GM12878 (cell line): ENCODE measurements around the gene VAC14. TPM values are rescaled to one million over a fixed set of nuclear protein-coding genes. Genes with fewer than 3 reads are reported as not detected.

ENCODE experiments used
- ATAC-seq: fragments of 200-7000 bp; cut with Tn5 transposase; 3 replicates; pipeline ENCODE4 v1.9.1; 2020; ENCODE audit warnings: mild to moderate bottlenecking, moderate library complexity
- BruUV-seq: library from RNA; stranded (reverse); fragments of 400-500 nt; replicated peaks from 2 replicates; lab custom pipeline; 2021; lab: Mats Ljungman, UMichigan
- CTCF ChIA-PET: fragments of 300-600 bp; sonication (Branson Sonifier 250); formaldehyde crosslinking; extraction: SDS; loops from one replicate; lab custom pipeline; 2021; ENCODE audit warnings: inconsistent platforms; lab: Yijun Ruan, JAX
- POLR2A ChIA-PET: fragments of 350-600 bp; formaldehyde crosslinking; extraction: SDS; loops from one replicate; lab custom pipeline; 2021; ENCODE audit warnings: inconsistent platforms; lab: Charles Lee
- RAD21 ChIA-PET: fragments of 300-600 bp; sonication (Branson Sonifier 250); formaldehyde crosslinking; loops from one replicate; lab custom pipeline; 2023; ENCODE audit warnings: antibody characterized with exemption; ENCODE audit not compliant: unreplicated experiment; lab: Charles Lee
- SMC1A ChIA-PET: fragments of 300-600 bp; sonication (Branson Sonifier 250); formaldehyde crosslinking; loops from one replicate; lab custom pipeline; 2023; ENCODE audit not compliant: unreplicated experiment, uncharacterized antibody; lab: Charles Lee
- DNase-seq: peaks from one replicate; pipeline ENCODE4 v3.0.0-alpha.2; 2011; ENCODE audit warnings: low read depth, low spot score
- FAIRE-seq: peaks from 3 replicates; lab custom pipeline; 2011; peaks lifted over from hg19 to GRCh38; lab: Jason Lieb, UNC
- H2AFZ ChIP-seq: 2 replicates; pipeline ENCODE4 v1.6.0; 2011; ENCODE audit warnings: low read depth, low read length, control low read depth; ENCODE audit not compliant: control insufficient read depth
- H3K27ac ChIP-seq: 2 replicates; pipeline ENCODE4 v1.5.1; 2011; ENCODE audit warnings: control low read depth; ENCODE audit not compliant: control insufficient read depth, insufficient read depth
- H3K27me3 ChIP-seq, 2 experiments: replicated peaks in 1 of 2; 2 replicates each; pipeline versions ENCODE4 v1.6.0 to v1.6.1; 2011; ENCODE audit warnings: low read length in 1 of 2; ENCODE audit not compliant: control insufficient read depth in 2 of 2, insufficient read depth in 2 of 2
- H3K36me3 ChIP-seq, 2 experiments: 2 replicates each; pipeline ENCODE4 v1.5.1; 2011; ENCODE audit warnings: low read length in 1 of 2; ENCODE audit not compliant: control insufficient read depth in 2 of 2, insufficient read depth in 2 of 2
- H3K4me1 ChIP-seq: 2 replicates; pipeline ENCODE4 v1.6.1; 2011; ENCODE audit warnings: mild to moderate bottlenecking, low read length, moderate library complexity, mixed read lengths; ENCODE audit not compliant: control insufficient read depth, insufficient read depth
- H3K4me2 ChIP-seq: 2 replicates; pipeline ENCODE4 v1.6.0; 2011; ENCODE audit warnings: control low read depth; ENCODE audit not compliant: control insufficient read depth, insufficient read depth
- H3K4me3 ChIP-seq: fragments of 200-600 bp; sonication (generic); 2 replicates; pipeline ENCODE4 v1.5.1; 2016
- H3K79me2 ChIP-seq: 2 replicates; pipeline ENCODE4 v1.6.0; 2011; ENCODE audit warnings: low read length; ENCODE audit not compliant: control insufficient read depth, insufficient read depth
- H3K9ac ChIP-seq: 2 replicates; pipeline ENCODE4 v1.8.0; 2011; ENCODE audit warnings: low read length, control low read depth, mixed read lengths; ENCODE audit not compliant: control insufficient read depth, insufficient read depth
- H3K9me3 ChIP-seq: replicated peaks from 3 replicates; pipeline ENCODE4 v1.5.1; 2011; ENCODE audit warnings: mild to moderate bottlenecking, low read length; ENCODE audit not compliant: control insufficient read depth, insufficient read depth
- H4K20me1 ChIP-seq: 2 replicates; pipeline ENCODE4 v1.6.0; 2011; ENCODE audit not compliant: control insufficient read depth, insufficient read depth
- BMI1 ChIP-seq: fragments of 450-650 bp; IDR thresholded peaks from 2 replicates; pipeline ENCODE4 v1.6.1; 2016; ENCODE audit warnings: mild to moderate bottlenecking, moderate library complexity, borderline replicate concordance
- MAX ChIP-seq: IDR thresholded peaks from 2 replicates; pipeline ENCODE4 v1.6.1; 2012; ENCODE audit warnings: low read depth, low read length, improper control_type of control experiment
- NFIC ChIP-seq: IDR thresholded peaks from 2 replicates; pipeline ENCODE4 v1.6.1; 2012; ENCODE audit warnings: low read depth, mild to moderate bottlenecking, inconsistent platforms, low read length, moderate library complexity
- RBBP5 ChIP-seq: fragments of 200-600 bp; sonication (generic); conservative IDR thresholded peaks from 2 replicates; pipeline ENCODE4 v1.6.1; 2016
- WGBS: methylation state at CpG from one replicate; pipeline ENCODE4 v1.1.6; 2016; ENCODE audit warnings: low lambda C conversion rate; ENCODE audit not compliant: insufficient replicate concordance, insufficient coverage; ENCODE audit errors: missing lambda C conversion rate; 5-methylcytosine and 5-hydroxymethylcytosine counted together
- in situ Hi-C: fragments of 300-500 bp; cut with MboI; formaldehyde crosslinking; loops from 9 replicates; pipeline ENCODE4 v1.14.3; 2018; ENCODE audit warnings: mixed read lengths
- intact Hi-C: fragments of 100-400 bp; cut with micrococcal nuclease; formaldehyde crosslinking; loops from one replicate; pipeline ENCODE4 v1.14.2; 2022; ENCODE audit not compliant: unreplicated experiment
- polyA plus RNA-seq, 11 experiments: library from polyadenylated mRNA; depleted of rRNA in 4 of 11; unstranded in 6 of 11; stranded (reverse) in 5 of 11; fragments of >200 nt; fragmentation: Nextera tagmentation in 4 of 11; fragmentation: Illumina TruSeq in 1 of 11; extraction: Ambion mirVana in 4 of 11; extraction: Trizol in 1 of 11; gene quantifications; 1 replicate in 1 of 11; 2 replicates in 10 of 11; pipeline versions ENCODE4 v1.2.1 to v1.2.3, GENCODE V29; 2011 to 2016; ENCODE audit warnings: inconsistent platforms in 2 of 11, missing spikeins in 2 of 11, low read depth in 1 of 11
- total RNA-seq, 4 experiments: library from RNA; depleted of rRNA in 3 of 4; stranded (reverse); fragments of >200 nt in 3 of 4; fragmentation: Illumina TruSeq in 1 of 4; extraction: Trizol in 1 of 4; gene quantifications; 2 replicates each; pipeline versions ENCODE4 v1.2.1 to v1.2.3, GENCODE V29; 2013 to 2021
- TF ChIP-seq, protein P1 (sequence below): IDR thresholded peaks from 2 replicates; pipeline ENCODE4 v1.6.1; 2011; ENCODE audit warnings: borderline replicate concordance, low read depth, mild to moderate bottlenecking, moderate library complexity, low read length; ENCODE audit not compliant: insufficient read depth, poor library complexity, severe bottlenecking

Gene VAC14
- total and polyA plus RNA-seq, 10 of the 15 experiments (the other 5 are each of a cell fraction or from before 2014, with no cell fraction given) = 1.3 to 45.5 (median 25.5) TPM

GRCh38 chr16:70746040-70746707, 54.8 kb downstream of the VAC14 start:
- FAIRE-seq (no peak), DNase-seq (no peak), ATAC-seq (no peak; the same call in 2 of the 3 replicates)
- no peak overlapping the region for H2AFZ ChIP-seq
- H3K4me3 ChIP-seq = no peak overlapping the region
- H3K9ac ChIP-seq = no peak overlapping the region
- H3K4me2 ChIP-seq = no peak overlapping the region
- H4K20me1 ChIP-seq = no peaks in the 10 kb centered on the region
- no TSS peak for BruUV-seq
- H3K4me1 ChIP-seq = peaks cover 4% of the 10 kb centered on the region; the same call in 1 of the 2 replicates
- in situ Hi-C loops (no loop called here), intact Hi-C loops (no loop called here)
- TF ChIP-seq, protein P1, sequence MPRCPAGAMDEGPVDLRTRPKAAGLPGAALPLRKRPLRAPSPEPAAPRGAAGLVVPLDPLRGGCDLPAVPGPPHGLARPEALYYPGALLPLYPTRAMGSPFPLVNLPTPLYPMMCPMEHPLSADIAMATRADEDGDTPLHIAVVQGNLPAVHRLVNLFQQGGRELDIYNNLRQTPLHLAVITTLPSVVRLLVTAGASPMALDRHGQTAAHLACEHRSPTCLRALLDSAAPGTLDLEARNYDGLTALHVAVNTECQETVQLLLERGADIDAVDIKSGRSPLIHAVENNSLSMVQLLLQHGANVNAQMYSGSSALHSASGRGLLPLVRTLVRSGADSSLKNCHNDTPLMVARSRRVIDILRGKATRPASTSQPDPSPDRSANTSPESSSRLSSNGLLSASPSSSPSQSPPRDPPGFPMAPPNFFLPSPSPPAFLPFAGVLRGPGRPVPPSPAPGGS = peak; percentile 65
- TF ChIP-seq NFIC (no peak), BMI1 (no peak), MAX (no peak), RBBP5 (no peak)
- no peak overlapping the region for H3K27ac ChIP-seq
- no peaks in the 10 kb centered on the region; the same call in 2 of the 3 replicates for H3K9me3 ChIP-seq
- H3K79me2 ChIP-seq = no peaks in the 10 kb centered on the region
- WGBS = 66% methylated on average over 12 of the region's 12 CpGs
- H3K27me3 ChIP-seq = no peaks in the 10 kb centered on the region
- ChIA-PET RAD21 (no interaction called here), CTCF (no interaction called here), POLR2A (no interaction called here), SMC1A (no interaction called here)
- peaks cover 6 to 11% of the 10 kb centered on the region in 2 experiments; a peak in 3 of 4 replicates for H3K36me3 ChIP-seq
